ENCODE results near the gene GH2.

DNA sequence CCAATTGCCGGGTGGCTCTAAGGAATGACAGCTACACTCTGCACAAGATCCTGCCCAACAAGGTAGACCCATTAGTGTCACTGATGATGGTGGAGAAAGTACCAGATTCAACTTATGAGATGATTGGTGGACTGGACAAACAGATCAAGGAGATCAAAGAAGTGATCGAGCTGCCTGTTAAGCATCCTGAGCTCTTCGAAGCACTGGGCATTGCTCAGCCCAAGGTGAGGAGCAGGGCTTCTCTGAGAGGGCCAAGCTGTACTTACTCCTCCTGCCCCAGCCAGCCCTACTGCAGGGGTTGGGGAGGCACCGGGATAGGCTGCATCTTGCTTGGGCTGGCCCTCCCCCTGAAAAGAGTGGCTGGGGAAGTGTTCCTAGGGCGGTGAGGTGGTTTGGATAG, 51.5 kb downstream of the GH2 start:
- TF ChIP-seq, protein P1, sequence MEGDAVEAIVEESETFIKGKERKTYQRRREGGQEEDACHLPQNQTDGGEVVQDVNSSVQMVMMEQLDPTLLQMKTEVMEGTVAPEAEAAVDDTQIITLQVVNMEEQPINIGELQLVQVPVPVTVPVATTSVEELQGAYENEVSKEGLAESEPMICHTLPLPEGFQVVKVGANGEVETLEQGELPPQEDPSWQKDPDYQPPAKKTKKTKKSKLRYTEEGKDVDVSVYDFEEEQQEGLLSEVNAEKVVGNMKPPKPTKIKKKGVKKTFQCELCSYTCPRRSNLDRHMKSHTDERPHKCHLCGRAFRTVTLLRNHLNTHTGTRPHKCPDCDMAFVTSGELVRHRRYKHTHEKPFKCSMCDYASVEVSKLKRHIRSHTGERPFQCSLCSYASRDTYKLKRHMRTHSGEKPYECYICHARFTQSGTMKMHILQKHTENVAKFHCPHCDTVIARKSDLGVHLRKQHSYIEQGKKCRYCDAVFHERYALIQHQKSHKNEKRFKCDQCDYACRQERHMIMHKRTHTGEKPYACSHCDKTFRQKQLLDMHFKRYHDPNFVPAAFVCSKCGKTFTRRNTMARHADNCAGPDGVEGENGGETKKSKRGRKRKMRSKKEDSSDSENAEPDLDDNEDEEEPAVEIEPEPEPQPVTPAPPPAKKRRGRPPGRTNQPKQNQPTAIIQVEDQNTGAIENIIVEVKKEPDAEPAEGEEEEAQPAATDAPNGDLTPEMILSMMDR (IDR thresholded peaks at IDR 0.05 in 4 of 5, conservative IDR thresholded peaks at IDR 0.05 in 1 of 5), result no peak
- TF ChIP-seq POLR2A (IDR thresholded peaks at IDR 0.05), result no peak
